LoVo (cell line): ENCODE measurements around the gene NLRP13.
"Not testable (repeated sequence)": the region's sequence is repeated elsewhere in the genome, so short reads cannot be mapped to it uniquely, and the experiment has no call there.

ENCODE experiments used
- DNase-seq: peaks from one replicate; pipeline ENCODE4 v3.0.0-alpha.2; 2016; ENCODE audit warnings: low spot score

NLRP13 gene, protein sequence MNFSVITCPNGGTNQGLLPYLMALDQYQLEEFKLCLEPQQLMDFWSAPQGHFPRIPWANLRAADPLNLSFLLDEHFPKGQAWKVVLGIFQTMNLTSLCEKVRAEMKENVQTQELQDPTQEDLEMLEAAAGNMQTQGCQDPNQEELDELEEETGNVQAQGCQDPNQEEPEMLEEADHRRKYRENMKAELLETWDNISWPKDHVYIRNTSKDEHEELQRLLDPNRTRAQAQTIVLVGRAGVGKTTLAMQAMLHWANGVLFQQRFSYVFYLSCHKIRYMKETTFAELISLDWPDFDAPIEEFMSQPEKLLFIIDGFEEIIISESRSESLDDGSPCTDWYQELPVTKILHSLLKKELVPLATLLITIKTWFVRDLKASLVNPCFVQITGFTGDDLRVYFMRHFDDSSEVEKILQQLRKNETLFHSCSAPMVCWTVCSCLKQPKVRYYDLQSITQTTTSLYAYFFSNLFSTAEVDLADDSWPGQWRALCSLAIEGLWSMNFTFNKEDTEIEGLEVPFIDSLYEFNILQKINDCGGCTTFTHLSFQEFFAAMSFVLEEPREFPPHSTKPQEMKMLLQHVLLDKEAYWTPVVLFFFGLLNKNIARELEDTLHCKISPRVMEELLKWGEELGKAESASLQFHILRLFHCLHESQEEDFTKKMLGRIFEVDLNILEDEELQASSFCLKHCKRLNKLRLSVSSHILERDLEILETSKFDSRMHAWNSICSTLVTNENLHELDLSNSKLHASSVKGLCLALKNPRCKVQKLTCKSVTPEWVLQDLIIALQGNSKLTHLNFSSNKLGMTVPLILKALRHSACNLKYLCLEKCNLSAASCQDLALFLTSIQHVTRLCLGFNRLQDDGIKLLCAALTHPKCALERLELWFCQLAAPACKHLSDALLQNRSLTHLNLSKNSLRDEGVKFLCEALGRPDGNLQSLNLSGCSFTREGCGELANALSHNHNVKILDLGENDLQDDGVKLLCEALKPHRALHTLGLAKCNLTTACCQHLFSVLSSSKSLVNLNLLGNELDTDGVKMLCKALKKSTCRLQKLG

GRCh38 chr19:55931936-55932386 lies at the start of gene NLRP13:
Gene NLRP13, minus strand, starts transcription at chr19:55932336. Its CDS starts 25 bp downstream, at chr19:55932311.
- DNase-seq = no peak

DNA sequence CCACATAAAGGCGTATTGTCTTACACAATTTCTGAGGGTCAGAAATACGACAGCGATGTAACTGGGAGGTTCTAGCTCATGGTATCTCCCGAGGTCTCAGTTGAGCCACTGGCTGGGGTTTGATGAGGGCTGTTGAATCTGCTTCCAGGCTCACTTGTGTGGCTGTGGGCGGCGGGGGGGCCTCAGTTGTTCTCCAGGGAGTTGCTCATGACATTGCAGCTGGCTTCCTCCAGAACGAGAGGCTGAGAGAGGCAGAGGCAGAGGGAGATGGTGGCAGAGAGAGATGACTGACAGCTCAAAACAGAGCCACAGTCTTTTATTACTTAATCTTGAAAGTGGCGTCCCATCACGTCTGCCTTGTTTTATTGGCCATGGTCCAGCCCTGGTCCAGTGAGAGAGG lies 48.3 kb upstream of the NLRP13 start:
- DNase-seq = no peak

DNA sequence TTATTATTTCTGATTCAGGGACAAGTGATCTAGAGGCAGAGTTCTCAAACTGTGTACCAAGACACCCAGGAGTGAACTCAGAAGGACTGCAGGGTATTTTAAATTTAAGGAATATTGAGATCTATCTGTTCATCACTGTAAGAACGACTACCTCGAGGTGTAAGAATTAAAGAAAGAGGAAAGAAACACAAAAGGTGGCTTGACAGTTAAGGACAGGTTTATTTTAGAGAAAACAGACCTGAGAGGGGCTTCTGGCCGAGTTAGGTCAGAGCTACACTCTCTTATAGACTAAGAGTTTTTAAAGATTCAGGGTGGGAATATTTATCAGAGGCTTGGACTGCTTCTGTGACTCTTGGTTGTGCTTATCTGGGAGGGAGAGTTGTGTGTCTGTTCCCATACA lies 41.8 kb upstream of the NLRP13 start:
- DNase-seq = no peak

GRCh38 chr19:55962186-55962585 lies 30.1 kb upstream of the NLRP13 start:
- DNase-seq = no peak

DNA sequence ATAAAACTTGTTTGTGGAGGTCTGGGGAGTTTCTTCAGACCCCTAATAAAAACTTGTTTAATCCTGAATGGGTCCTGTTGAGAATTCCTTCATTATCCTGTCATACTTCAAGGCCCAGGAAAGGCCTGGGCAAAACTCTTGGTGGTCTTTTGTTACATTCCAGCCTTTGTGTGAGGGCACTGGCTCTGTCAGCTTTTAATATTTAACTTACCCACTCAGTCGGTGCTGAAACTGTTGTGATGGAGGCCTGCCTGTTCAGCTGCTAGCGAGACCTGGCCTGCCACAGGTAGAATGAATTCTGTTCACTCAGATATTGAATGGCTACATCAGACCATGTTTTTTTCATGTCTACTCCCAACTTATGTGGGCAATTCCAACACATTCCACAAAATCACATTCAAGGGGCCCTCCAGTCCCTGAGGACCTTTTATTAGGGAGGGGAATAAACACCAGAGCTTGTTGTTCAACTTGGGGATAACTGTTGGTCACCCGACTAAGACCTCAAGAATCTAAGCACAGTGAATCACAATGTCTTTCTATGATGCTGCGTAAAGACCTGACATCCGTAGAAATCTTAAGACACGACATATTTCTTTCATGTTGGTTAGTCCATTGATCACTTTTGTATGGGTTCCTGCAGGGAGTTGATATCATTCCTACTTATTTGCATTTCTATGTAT lies 28.0 kb upstream of the NLRP13 start:
- no peak for DNase-seq

DNA sequence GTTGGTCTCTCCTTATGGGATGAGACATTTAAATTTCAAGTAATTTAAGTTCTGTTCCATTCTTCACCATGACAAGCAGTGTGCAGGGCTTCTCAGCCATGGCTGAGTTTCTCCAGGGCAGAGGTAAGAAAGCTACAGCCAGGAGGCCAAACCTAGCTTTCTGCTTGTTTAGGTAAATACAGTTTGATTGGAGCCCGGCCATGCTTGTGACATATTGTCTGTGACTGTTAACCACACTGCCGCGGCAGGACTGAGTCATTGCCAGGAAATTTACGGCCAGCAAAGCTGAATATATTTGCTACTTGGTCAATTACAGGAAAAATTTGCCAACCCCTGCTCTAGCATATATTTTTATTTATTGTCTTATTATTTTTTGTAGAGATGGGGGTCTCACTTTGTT lies 26.2 kb upstream of the NLRP13 start:
- no peak for DNase-seq

- DNase-seq = no peak
Measured at GRCh38 chr19:55956431-55956830, 24.3 kb upstream of the NLRP13 start.

- not testable (repeated sequence) for DNase-seq
Measured at GRCh38 chr19:55950566-55950965, 18.4 kb upstream of the NLRP13 start.

GRCh38 chr19:55947532-55947931 lies 15.4 kb upstream of the NLRP13 start, which contains the start of gene NLRP8:
Gene NLRP8, plus strand, starts transcription at chr19:55947832.
- DNase-seq = no peak

DNA sequence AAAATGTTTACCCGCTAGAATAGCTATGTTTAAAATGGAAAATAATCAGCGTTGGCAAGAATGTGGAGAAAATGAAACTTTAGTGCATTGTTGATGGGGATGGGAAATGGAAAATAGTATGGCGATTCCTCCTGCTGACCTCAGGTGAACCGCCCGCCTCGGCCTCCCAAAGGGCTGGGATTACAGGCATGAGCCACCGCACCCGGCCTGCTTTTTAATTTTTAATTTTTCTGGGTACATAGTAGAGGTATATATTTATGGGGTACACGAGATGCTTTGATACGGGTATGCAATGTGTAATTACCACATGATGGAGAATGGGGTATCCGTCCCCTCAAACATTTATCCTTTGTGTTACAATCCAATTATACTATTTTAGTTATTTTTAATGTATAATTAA lies 8.2 kb upstream of the NLRP13 start:
- no peak for DNase-seq

- no peak for DNase-seq
Measured at GRCh38 chr19:55939206-55939605, 7.1 kb upstream of the NLRP13 start.

DNA sequence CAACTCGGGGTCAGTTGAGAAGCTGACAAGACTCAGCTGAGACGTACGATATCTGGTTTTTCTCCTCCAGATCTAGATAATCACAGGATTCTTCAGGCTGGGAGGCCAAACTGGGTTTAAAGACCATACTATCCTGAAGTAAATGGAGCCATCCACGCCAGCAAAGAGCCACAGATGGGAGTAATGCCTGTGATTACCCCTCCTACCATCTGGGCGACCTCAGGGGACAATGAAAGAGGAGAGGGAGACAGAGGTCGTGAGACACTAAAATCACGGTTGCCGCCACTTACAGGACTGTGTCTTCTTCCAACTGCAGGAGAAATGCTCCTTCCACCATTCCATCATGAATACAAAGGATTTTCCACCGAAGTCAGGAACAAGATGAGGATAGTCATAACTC lies 3.1 kb upstream of the NLRP13 start:
- no peak for DNase-seq

DNA sequence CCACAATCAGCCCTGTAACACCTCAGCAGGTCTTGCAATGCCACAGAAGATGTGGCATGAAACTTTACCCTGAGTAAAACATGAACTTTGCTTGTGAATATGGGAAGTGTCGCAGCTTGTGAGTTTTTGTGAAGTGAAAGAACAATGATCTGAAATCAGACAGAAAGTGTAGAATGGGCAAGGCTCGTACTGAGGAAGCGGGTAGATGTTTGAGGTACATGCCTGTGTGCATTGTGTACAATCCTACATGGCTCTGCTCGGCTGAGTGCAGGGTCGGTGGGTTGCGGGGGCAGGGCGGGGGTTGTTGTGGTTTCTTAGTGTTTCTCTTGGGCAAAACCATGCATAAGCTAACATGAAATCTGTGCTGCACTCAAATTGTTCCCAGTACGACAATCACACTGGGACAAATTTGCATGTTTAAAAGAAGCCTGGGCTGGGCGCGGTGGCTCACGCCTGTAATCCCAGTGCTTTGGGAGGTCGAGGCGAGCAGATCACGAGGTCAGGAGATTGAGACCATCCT lies 1.1 kb downstream of the NLRP13 start:
- DNase-seq = no peak

GRCh38 chr19:55929258-55929657 lies 2.9 kb downstream of the NLRP13 start:
- not testable (repeated sequence) for DNase-seq

DNA sequence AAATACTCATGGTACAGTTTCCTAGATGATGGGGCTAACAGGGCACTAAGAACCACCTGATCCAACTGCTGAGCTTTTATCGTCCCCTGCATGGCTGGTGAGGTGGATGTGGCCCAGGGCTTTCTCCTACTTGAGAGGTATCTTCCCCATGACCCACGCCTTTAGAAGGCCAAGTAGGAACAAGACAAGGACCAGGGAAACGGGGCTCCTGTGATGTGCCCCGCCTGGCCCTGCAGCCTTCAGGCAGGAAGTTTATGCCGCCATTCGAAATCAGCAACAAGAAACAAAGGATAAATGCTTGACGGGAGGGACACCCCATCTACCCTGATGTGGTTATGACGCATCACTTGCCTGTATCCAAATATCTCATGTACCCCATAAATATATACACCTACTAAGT lies 4.1 kb downstream of the NLRP13 start:
- DNase-seq = no peak

DNA sequence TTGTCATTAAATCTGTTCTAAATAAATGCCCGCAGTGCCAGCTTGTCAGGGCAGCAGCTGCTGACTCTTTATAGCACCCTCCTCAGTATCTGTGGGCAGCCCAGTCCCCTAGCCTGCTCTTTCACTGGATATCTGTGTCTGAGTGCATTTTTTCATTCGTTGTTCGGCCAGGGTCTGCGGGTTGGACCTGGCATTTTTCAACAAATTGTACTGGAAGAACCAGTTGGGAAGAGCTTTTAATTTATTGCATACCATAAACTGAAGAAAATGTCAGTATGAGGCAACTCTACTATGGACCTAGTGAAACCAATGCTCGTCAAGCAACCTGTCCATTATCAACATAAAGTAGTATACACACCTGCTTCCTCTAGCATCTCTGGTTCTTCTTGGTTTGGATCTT lies 8.6 kb downstream of the NLRP13 start:
- DNase-seq = no peak

DNA sequence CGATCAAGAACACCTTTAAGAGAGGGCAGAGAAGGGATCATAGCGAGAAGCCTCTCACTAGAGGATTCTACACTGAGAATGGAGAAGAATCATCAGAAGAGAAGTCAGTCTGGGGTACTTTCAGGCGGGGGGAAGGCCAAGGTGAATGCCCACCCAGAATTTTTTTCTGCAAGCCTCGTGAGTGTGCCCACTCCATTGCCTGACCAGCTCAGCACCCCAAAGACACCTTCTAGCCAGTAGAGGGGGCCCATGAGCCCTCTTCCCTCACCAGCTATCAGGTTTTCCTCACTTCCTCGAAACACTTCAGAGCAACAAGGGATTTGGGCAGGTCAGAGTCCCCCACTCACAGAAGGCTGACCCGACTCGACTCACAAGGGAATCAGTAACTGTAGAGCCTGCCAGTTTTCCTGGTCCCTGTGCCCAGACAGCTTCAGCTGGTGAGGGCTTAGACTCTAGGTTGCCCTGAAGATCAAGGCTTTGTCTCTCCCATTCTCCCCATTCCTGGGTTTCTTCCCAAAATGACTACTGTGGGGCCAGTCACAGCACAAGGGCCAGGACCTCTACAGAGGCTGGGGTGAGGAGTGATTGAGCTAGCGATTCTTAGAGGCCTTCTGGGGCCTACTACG lies 18.4 kb downstream of the NLRP13 start:
- DNase-seq = no peak

GRCh38 chr19:55912916-55913315 lies 19.2 kb downstream of the NLRP13 start:
- DNase-seq = no peak

GRCh38 chr19:55909801-55910200 lies 22.3 kb downstream of the NLRP13 start:
- no peak for DNase-seq

- DNase-seq = no peak
Measured at GRCh38 chr19:55907746-55908145, 24.4 kb downstream of the NLRP13 start.

DNA sequence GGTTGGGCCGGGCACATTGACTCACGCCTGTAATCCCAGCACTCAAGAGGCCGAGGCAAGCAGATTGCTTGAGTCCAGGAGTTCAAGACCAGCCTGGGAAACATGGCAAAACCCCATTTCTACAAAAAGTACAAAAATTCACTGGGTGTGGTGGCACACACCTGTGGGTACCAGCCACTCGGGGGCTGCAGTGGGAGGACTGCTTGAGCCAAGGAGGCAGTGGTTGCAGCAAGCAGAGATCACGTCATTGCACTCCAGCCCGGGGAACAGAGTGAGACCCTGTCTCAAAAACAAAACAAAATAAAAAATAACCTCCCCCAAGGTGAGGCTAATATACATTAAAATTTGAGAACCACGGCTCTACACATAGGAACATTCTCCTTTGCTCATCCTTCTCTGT lies 24.9 kb downstream of the NLRP13 start:
- DNase-seq = no peak
